Measurements from ENCODE around the gene PRX.

The PRX gene

DNA sequence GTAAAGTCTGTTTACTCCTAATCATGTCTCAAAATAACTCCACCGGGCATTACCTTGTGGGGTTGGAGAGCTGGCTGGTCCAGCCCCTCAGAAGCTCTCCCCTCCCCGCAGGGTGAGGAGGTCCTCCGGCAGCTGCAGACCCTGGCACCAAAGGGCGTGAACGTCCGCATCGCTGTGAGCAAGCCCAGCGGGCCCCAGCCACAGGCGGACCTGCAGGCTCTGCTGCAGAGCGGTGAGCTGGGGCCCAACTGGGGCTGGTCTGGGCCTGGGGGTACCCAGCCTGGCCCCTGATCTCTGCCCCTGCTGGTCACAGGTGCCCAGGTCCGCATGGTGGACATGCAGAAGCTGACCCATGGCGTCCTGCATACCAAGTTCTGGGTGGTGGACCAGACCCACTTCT is 43.4 kb downstream of the PRX start:
- in situ Hi-C loops (cut with HindIII; ENCODE audit: low sequenced_read_pairs), result no loop called here

DNA sequence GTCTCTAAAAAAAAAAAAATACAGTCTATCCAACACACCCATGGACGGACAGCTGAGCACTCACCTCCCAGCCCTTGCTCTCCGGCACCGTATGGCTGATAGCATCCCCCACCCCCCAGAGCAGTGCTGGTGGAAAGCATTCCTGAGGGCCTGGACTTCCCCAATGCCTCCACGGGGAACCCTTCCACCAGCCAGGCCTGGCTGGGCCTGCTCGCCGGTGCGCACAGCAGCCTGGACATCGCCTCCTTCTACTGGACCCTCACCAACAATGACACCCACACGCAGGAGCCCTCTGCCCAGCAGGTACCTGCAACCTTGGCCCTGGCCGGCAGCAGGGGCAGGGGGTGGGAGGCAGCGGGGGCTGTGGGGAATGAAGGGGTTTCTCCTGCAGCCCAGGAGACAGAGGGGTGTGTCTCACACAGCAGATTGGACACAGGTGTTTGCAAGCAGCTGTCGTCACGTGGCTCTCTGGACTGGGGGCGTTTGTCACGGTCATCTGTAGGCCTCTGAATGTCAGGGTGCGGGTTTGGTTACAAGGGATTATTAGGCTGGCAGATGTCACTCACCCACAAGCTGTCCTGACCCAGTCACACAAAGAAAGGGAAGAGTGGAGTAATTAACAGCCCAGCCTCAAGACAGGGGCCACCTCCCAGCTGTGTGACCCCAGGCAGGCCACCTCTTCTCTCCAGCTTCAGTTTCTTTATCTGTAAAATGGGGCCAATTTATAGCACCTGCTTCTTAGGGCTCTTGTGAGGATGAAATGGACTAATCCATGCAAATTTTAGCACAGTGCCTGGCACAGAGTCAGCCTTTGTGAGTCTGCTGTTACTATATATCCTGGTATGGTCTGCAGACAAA is 45.4 kb downstream of the PRX start:
- in situ Hi-C loops (cut with HindIII; ENCODE audit: low sequenced_read_pairs), result no loop called here

DNA sequence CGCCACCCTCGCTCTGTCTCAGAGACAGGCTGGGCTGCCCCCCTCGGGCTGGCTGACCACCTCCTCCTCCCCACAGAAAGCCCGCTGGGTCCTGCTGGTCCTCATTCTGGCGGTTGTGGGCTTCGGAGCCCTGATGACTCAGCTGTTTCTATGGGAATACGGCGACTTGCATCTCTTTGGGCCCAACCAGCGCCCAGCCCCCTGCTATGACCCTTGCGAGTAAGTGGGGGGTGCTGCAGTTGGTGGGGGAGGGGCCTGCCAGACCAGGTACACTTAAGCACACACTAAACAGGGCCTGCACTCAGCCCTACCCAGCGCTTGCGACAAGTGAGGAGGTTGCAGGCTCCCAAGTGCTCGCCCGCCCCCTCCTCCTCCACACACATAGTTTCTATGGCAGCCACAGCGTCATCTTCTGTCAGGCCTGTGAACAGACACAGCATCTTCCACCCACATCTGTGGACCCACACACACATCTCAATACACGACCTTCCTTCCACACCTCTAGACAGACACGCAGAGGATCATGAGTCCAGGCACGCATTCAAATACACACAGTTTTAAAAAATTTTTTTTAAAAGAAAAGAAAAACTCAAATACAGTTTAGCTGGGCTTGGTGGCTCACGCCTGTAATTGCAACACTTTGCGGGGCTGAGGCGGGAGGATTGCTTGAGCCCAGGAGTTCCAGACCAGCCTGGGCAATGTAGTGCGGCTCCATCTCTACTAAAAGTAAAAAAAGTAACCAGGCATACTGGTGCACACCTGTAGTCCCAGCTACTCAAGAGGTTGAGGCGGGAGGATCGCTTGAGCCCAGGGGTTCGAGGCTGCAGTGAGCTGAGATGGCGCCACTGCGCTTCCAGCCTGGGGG is 46.2 kb downstream of the PRX start:
- in situ Hi-C loops (cut with HindIII; ENCODE audit: low sequenced_read_pairs), result no loop called here

DNA sequence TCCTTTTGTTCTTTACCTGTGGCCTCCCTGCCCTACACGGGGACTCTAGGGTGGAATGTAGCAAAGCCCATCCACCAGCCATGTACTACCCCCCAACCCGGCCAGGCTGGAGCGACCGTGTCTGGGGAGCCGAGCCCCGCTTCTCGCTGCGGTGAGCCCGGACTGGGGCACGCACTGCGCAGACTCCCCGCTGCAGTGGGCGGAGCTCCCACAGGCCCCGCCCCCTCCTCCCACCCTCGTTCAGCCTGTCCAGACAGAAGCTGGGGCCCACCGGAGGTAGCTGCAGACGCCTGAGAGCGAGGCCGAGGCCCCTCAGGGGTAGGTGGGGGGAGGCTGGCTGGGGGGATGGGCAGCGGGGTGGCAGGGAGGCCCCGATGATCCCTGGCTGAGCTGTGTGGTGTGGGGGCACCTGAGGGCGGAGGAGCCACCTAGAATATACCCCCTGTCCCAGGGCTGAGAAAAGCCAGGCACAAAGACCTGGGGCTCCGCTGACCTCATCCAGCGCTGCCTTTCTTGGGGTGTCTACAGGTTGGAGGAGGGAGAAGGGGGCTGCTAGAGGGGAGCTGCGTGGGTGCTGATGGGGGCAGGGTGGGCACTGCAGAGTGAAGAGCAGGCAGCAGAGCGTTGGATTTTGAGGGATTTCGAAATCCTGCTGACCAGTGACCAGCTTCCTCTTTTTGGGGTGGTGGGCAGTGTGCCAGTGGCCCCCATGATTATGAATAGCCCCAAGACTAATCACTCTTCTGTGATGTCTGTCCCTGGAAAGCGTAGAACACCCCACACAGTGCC is 47.4 kb downstream of the PRX start:
- in situ Hi-C loops (cut with HindIII; ENCODE audit: low sequenced_read_pairs), result no loop called here

DNA sequence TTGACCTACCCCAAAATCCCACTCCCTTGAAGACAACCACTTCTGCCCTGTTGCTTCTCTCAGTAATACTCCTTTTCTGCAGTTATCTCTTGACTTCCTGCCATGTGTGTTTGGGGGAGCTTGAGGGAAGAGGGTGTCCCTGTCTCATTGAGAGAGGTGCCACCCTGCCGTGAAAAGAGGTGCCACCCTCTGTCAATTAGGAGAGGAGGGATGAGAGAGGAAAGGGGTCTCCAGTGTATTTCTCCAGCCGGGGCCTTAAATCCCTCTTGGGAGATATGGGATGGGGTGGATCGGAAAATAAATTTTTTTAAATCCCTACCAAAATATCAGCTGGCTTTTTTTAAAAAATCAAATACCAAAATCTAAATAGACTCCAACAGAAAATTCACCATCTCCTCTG is 48.2 kb downstream of the PRX start:
- in situ Hi-C loops (cut with HindIII; ENCODE audit: low sequenced_read_pairs), result no loop called here

DNA sequence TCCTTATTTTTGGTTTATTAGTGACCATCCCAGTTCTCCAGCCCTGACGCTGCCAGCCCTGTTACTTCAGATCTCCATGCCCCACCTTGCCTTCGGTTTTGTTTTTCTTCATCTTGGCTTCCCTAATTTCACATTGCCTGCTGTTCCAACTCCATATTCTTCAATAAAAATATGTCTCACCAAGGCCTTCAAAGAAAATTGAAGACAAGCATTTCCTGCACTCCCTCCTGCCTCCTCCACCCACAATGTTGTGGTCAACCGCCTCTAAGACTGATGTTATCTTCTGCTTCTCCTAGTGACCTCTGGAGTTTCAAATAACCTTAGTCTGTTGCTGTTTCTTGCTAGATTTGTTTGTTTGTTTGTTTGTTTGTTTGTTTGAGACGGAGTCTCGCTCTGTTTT is 50.1 kb downstream of the PRX start:
- in situ Hi-C loops (cut with HindIII; ENCODE audit: low sequenced_read_pairs), result no loop called here

DNA sequence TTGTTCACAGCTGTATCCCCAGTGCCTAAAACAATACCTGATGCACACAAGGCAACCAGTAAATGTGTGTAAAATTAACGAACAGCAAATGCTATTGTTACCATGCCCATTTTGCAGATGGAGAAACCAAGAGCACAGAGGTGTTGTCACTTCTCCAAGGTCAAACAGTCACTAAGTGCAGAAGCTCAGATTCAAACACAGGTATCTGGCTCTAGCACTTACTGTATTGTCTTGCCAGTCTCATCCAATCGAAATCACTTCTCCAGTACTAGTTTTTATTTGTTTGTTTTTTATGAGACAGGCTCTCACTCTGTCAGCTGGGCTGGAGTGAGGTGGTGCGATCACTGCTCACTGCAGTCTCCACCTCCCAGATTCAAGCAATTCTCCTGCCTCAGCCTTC is 51.0 kb downstream of the PRX start:
- in situ Hi-C loops (cut with HindIII; ENCODE audit: low sequenced_read_pairs), result no loop called here

DNA sequence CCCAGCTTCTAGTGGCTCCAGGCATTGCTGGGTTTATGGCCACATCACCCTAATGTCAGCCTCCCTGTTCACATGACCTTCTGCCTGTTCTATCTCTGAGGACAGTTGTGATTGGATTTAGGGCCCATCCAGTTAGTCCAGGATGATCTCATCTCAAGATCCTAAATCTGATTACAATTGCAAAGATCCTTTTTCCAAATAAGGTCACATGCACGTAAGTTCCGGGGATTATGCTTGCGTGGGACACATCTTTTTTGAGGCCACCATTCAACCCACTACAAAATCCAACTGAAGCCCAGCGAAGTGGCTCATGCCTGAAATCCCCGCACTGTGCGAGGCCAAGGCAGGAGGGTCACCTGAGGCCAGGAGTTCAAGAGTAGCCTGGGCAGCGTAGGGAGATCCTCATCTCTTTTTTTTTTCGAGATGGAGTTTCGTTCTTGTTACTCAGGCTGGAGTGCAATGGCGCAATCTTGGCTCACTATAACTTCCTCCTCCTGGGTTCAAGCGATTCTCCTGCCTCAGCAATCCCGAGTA is 52.4 kb downstream of the PRX start:
- in situ Hi-C loops (cut with HindIII; ENCODE audit: low sequenced_read_pairs), result no loop called here

DNA sequence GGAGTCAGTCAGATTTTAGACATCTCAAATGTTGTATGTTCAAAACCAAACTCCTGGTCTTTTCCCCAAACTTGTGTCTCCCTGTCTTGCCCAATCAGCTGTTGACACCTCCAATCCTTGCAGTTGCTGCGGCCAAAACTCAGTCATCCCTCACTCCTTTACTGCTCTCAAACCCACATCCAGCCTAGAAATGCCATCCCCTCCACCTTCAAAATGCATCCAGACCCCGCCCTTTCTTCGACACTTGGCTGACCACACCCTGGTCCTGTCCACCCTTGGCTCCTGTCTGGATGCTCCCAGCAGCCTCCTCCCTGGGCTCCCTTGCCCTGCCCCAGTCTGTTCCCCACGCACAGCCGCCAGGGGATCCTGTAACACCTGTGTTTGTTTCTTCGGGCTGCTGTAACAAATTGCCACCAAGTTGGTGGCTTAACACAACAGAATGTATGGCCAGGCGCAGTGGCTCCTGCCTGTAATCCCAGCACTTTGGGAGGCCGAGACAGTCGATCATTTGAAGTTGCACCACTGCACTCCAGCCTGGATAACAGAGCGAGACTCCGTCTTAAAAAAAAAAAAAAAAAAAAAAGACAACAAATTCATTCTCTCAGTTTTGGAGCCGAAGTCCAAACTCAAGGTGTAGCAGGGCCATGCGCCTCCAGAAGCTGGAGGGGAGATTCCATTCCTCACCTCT is 53.0 kb downstream of the PRX start:
- in situ Hi-C loops (cut with HindIII; ENCODE audit: low sequenced_read_pairs), result no loop called here

DNA sequence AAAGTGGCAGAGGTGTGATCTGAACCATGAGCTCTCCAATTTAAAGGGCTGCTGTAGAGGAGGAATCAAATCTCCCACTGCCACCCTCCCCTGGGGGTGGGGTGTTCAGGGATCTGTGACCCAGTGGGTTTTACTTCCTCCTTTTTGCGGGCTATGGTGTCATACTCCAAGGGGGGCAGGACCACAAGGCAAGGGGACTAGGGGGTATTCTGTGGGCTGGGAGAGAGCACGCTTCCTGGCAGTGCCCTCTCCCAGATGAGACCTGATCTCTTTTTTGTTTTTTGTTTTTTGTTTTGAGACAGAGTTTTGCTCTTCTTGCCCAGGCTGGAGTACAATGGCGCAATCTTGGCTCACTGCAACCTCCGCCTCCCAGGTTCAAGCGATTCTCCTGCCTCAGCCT is 54.4 kb downstream of the PRX start:
- in situ Hi-C loops (cut with HindIII; ENCODE audit: low sequenced_read_pairs), result no loop called here

DNA sequence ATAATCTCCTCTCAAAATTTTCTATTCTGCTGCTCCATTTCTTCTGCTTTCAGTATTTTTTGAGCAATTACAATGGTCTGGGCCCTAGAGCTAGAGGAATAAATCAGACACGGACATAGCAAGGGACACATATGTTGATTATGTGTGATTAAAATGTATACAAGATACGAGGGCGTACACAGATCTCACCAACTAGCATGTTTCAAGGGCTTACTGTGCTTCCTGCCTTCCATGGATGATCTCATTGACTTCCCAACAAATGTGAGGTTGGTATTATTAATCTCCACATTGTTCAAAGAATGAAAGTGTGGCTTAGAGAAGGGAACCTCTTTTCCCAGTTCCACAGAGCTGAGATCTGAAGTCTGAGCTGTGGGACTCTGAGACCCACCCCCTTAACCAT is 55.5 kb downstream of the PRX start:
- in situ Hi-C loops (cut with HindIII; ENCODE audit: low sequenced_read_pairs), result no loop called here

DNA sequence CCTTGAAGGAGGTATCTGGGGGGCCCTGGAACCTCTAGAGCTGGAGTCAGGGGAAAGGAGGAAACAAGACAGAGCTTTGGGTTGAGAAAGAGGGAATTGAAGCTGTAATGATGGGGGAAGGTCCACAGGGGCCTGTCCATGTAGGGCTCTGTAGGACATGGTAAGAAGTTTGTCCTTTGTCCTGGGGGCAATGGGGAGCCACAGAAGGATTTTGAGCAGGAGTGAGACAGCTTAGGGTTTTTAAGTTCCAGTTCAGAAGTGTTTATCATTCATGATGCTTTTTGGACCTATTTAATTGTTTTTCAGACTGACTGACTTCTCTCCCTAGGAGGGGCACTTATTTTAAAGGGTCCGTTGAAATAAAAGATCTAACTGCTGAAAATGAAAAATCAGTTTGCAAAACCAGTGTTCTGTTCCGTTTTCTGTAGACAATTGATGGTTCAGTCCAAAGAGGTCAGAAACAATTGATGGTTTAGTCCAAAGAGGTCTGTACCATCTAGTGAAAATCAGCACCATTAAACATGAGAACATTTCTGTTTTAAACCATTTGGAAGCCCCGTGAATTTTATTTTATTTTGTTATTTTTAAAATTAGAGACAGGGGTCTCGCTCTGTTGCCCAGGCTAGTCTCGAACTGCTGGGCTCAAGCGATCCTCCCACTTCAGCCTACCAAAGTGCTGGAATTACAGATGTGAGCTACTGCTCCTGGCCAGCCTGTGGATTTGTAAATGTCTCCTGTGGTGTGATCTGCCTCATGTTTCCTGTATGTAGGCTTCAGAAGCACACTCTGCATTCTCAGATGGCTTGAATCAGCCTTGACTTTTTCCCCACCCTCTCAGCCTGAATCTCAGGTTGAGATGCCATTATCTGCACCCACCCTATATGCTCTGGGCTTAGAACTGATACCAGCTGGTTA is 56.2 kb downstream of the PRX start:
- in situ Hi-C loops (cut with HindIII; ENCODE audit: low sequenced_read_pairs), result no loop called here

DNA sequence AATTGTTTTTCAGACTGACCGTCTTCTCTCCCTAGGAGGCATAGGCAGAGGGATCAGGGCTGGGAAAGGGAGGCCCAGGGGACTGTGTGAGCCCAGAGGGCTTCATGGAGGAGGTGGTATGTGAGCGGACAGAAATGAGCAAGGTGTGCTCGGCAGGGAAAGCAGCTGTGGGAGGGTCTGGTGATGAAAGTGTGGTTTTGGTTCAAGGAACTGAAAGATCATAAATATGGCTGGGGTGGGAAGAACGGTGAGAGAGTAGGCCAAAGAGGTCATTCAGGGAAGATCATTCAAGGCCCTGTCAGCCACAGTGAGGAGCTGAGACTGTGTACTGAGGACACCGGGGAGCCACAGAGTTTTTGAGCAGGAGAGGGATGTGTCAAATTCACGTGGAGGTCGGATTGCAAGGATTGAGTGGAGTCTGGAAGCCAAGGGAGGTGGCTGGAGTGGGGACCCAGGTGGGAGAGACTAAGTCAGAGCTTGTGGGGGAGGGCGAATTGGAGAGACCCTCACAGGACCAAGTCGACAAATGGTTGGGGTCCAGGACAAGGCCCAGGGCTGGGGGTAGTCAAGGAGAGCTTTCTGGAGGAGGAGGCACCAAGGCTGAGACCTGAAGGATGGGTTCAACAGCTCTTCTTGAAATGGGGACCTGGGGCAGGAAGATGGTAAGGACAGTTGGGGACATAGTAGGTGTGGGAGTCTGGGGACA is 57.0 kb downstream of the PRX start:
- in situ Hi-C loops (cut with HindIII; ENCODE audit: low sequenced_read_pairs), result no loop called here

DNA sequence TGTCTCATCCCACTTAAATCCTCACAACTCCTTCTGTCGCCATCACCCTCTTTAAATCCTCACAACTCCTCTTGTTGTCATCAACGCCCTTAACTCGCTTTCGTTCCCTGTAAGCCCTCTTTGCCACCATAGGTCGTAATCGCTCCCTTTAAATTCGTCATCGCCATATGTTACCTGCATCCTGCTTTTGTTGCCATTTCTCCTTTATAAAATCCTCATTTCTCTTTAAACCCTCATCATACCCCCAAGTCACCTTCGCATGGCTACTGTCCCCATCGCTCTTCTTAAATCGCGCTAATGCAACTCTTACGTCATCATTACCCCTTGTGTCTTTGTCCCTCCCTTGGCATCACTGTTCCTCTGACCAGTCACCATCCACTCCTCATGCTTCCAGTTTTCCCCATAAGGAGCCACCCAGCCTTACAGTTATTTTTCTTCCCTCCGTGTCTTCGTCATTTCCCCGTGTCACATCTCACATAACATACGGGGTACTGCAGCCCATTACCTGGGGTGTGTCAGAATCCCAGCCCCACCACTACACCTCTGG is 64.1 kb downstream of the PRX start:
- in situ Hi-C loops (cut with HindIII; ENCODE audit: low sequenced_read_pairs), result no loop called here

DNA sequence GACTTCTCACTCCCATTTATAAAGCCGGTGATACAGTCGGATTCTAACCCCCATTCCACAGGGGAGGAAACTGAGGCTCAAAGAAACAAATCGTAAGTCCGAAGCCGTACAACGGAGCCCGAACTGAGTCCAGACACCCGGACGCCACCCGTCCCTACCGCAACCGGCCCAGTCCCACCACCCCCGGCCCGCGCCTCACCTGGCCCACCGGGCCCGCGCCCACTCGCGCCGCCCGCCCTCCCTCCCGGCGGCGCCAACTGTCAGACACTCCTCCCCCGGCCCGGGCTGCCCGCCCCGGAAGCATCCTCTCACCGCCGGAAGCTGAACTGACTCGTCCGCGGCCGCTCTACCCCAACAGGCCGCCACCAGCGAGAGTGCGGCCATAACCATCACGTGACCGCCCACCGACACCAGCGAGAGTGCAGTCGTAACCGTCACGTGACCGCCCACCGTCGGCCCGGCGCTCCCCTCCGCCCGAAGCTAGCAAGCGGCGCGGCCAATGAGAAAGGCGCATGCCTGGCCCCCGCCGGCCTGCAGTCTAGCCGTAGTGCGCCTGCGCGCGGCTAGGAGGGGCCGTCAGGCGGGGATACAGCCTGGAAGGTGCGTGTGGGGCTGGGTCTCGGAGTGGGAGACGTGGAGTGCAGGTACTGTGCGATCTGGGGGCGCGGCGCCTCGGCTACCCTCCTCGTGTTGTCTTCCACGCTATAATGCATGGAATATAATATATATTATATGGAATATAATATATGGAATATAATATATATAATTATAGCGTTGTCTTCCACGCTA is 64.9 kb downstream of the PRX start, which contains the start of the genes C19orf47 and PLD3:
Gene C19orf47, minus strand, starts transcription at position 273 of the 789 bp plus-strand sequence. CDS start 6,540 bp downstream, outside the sequence.
Gene PLD3, plus strand, starts transcription at position 571 of the 789 bp plus-strand sequence. CDS start 17,789 bp downstream, outside the sequence.
- in situ Hi-C loops (cut with HindIII; ENCODE audit: low sequenced_read_pairs), result no loop called here

DNA sequence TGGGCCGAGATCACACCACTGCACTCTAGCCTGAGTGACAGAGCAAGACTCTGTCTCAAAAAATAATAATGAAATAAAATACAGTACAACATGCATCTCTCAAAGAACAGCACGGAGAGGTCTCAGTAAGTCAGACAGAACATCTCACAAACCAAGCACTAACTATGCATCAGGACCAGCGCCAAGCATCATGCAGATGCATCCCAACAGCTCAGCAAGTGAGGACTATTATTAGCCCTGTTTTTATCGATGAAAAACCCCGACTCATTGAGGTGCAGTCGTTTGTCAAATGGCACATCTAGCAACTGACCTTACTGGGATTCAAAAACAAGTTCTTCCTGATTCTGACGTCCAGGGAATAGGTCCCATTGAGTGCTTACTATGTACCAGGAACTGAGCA is 68.8 kb downstream of the PRX start:
- in situ Hi-C loops (cut with HindIII; ENCODE audit: low sequenced_read_pairs), result no loop called here
